ENCODE measurements around the gene MRPL48.

Gene MRPL48

DNA sequence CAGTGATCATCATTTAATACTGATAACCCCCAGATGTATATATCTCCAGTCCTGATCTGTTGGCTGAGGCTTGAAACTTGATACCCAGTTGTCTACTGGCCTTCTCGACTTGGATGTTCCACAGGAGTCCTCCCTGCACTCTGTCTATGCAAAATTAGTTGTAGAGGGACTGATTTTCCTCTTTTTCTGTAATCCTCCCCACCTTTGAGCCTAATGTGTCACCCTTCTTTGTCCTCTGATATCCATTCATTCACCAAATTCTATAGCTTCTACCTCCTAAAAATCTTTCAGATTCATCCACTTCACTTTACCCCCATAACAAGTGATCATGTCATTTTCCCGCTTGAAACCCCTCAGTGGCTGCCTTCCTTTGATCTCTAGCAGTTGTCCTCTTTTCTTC is 72.5 kb downstream of the MRPL48 start:
- DNase-seq = no peak
- H3K9me3 ChIP-seq (ENCODE audit: severe bottlenecking) = no peaks in the 10 kb centered on the region
- H3K27me3 ChIP-seq (ENCODE audit: insufficient read depth, low read depth, severe bottlenecking) = no peaks in the 10 kb centered on the region
- H3K4me3 ChIP-seq (ENCODE audit: low read depth, low read length) = no peak overlapping the region
- H3K36me3 ChIP-seq = peaks cover 10% of the 10 kb centered on the region
- no peak overlapping the region for H3K27ac ChIP-seq
- TF ChIP-seq CTCF (IDR thresholded peaks at IDR 0.05; ENCODE audit: low read depth, low read length) = no peak

- Histone ChIP-seq H3K4me3 (ENCODE audit: low read depth, low read length) (no peak overlapping the region), H3K27me3 (ENCODE audit: insufficient read depth, low read depth, severe bottlenecking) (no peaks in the 10 kb centered on the region), H3K36me3 (peaks cover 10% of the 10 kb centered on the region), H3K27ac (no peak overlapping the region), H3K9me3 (ENCODE audit: severe bottlenecking) (no peaks in the 10 kb centered on the region)
- no peak for TF ChIP-seq CTCF (IDR thresholded peaks at IDR 0.05; ENCODE audit: low read depth, low read length)
- DNase-seq = no peak
These were observed 75.3 kb downstream of the MRPL48 start for GRCh38 chr11:73862986-73863385.

DNA sequence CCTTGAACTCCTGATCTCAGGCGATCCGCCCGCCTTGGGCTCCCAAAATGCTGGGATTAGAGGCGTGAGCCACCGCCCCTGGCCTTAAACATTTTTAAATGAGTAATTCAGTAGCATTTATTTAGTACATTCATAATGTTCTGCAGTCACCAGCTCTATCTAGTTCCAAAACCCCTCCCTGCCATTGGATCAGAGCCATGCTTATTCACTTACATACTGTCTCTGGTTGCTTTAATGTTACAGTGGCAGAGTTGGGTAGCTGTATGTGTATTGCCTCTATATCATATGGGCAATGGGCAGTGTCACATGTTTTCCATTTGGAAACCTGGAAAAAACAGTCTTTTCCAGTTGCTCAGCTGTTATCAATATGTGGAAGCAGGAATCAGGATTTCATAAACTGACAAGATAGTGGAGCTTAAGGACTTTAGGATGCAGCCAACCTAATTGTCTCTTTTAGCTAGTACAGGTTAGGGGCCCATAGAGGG is 78.5 kb downstream of the MRPL48 start:
- Histone ChIP-seq H3K27ac (peak overlapping the region; percentile 2; the same call in 1 of the 2 replicates), H3K27me3 (ENCODE audit: insufficient read depth, low read depth, severe bottlenecking) (no peaks in the 10 kb centered on the region)
- DNase-seq = no peak

GRCh38 chr11:73866586-73866996 is 78.9 kb downstream of the MRPL48 start:
- Histone ChIP-seq H3K27ac (peak overlapping the region; percentile 2; the same call in 1 of the 2 replicates), H3K36me3 (peaks cover 16% of the 10 kb centered on the region), H3K4me3 (ENCODE audit: low read depth, low read length) (no peak overlapping the region), H3K9me3 (ENCODE audit: severe bottlenecking) (no peaks in the 10 kb centered on the region), H3K27me3 (ENCODE audit: insufficient read depth, low read depth, severe bottlenecking) (no peaks in the 10 kb centered on the region)
- DNase-seq = peak; percentile 23
- no peak for TF ChIP-seq CTCF (IDR thresholded peaks at IDR 0.05; ENCODE audit: low read depth, low read length)

More for the DNA sequence above, 78.5 kb downstream of the MRPL48 start:
- Histone ChIP-seq H3K36me3 (peaks cover 15% of the 10 kb centered on the region), H3K4me3 (ENCODE audit: low read depth, low read length) (no peak overlapping the region), H3K9me3 (ENCODE audit: severe bottlenecking) (no peaks in the 10 kb centered on the region)
- TF ChIP-seq CTCF (IDR thresholded peaks at IDR 0.05; ENCODE audit: low read depth, low read length) = no peak

DNA sequence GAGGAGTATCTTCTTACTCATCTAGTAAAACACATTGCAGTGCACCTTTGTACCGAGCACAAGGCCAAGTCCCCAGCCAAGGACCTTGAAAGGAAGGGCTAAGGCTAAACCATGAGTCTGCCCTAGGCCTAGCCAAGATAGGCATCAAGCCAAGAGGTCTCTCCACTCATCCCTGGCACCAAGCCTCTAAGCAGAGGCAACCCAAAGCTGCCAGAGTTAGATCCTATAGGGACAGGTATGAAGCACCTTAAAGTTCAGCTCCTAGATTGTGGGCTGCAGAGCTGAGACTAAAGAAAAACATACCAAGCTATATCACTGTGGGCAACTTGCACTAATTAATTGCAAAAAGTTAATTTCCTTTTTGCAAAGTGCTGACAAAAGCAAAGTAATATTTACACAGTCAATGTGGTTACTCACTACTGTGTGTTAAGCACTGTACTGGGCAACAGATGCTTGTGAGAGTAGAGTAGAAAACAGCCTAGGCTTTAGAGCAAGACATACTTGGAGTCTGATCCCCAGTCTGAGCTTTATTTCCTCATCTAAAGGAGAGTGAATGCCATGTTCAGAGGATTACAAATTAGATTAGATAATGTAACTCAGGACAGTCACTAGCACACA is 81.8 kb downstream of the MRPL48 start:
- Histone ChIP-seq H3K9me3 (ENCODE audit: severe bottlenecking) (no peaks in the 10 kb centered on the region), H3K36me3 (peaks cover 27% of the 10 kb centered on the region), H3K27ac (peak overlapping the region; percentile 44), H3K27me3 (ENCODE audit: insufficient read depth, low read depth, severe bottlenecking) (no peaks in the 10 kb centered on the region), H3K4me3 (ENCODE audit: low read depth, low read length) (no peak overlapping the region)
- no peak for TF ChIP-seq CTCF (IDR thresholded peaks at IDR 0.05; ENCODE audit: low read depth, low read length)
- DNase-seq = no peak

DNA sequence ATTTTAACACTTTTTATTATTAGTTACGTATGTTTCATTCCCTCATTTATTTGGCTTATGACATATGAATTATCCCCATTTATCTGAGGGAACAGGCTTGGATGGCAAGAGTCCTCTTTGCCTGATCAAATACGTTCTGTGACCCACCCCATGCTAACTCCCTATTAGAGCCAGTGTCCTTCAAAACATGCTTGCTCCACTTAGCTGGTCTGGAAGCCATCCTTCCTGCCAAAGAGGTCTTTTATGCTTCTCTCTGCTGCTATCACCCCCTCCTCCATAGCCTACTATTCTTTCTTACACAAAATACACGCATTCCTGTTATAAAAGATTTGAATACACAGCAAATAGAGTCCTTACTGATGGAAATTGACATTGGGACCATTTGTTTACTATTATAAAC is 82.6 kb downstream of the MRPL48 start:
- H3K27ac ChIP-seq = no peak overlapping the region
- no peaks in the 10 kb centered on the region for H3K9me3 ChIP-seq (ENCODE audit: severe bottlenecking)
- DNase-seq = no peak
- no peak for TF ChIP-seq CTCF (IDR thresholded peaks at IDR 0.05; ENCODE audit: low read depth, low read length)
- peaks cover 35% of the 10 kb centered on the region for H3K36me3 ChIP-seq
- H3K27me3 ChIP-seq (ENCODE audit: insufficient read depth, low read depth, severe bottlenecking) = no peaks in the 10 kb centered on the region
- no peak overlapping the region for H3K4me3 ChIP-seq (ENCODE audit: low read depth, low read length)

Measured in WERI-Rb-1 (cell line).